HCT116 (cell line): ENCODE data around the gene CCDC9B. TPM values are rescaled to one million over a fixed set of nuclear protein-coding genes. Genes with fewer than 3 reads are reported as not detected.

Experiments used
- ATAC-seq: fragments of 200-7000 bp; cut with Tn5 transposase; 2 replicates; pipeline ENCODE4 v1.9.1; 2020; ENCODE audit warnings: mild to moderate bottlenecking, moderate library complexity
- BruUV-seq: library from RNA; stranded (reverse); fragments of 400-500 nt; replicated peaks from 2 replicates; lab custom pipeline; 2021; lab: Mats Ljungman, UMichigan
- CTCF ChIA-PET: fragments of 300-600 bp; sonication (Branson Sonifier 250); formaldehyde crosslinking; loops from one replicate; lab custom pipeline; 2021; ENCODE audit warnings: antibody characterized with exemption; lab: Charles Lee
- POLR2A ChIA-PET: fragments of 300-600, 350-600 bp; sonication (Branson Sonifier 250); formaldehyde crosslinking; loops from one replicate; lab custom pipeline; 2021; ENCODE audit warnings: antibody characterized with exemption; lab: Charles Lee
- RAD21 ChIA-PET, 2 experiments: fragments of 300-600 bp; sonication (Branson Sonifier 250); formaldehyde crosslinking; loops; one replicate each; lab custom pipeline; 2023; ENCODE audit warnings: low total read pairs in 2 of 2; ENCODE audit not compliant: uncharacterized antibody in 2 of 2, unreplicated experiment in 2 of 2, low non-redundant PET in 1 of 2; lab: Charles Lee
- DNase-seq: peaks from one replicate; pipeline ENCODE4 v3.0.0-alpha.2; 2010; ENCODE audit warnings: low read depth, low spot score
- H2AFZ ChIP-seq: fragments of 200-600 bp; shearing (Covaris generic), sonication (generic); 2 replicates; pipeline ENCODE4 v1.6.1; 2017; ENCODE audit warnings: low read depth, mixed run types, mixed read lengths, antibody characterized with exemption, low read length; ENCODE audit not compliant: poor library complexity, severe bottlenecking
- H3K27ac ChIP-seq: 2 replicates; pipeline ENCODE4 v1.5.1; 2012; ENCODE audit warnings: low read depth, low read length
- H3K27me3 ChIP-seq: fragments of 200-600 bp; sonication (generic); 2 replicates; pipeline ENCODE4 v1.6.1; 2016; ENCODE audit warnings: mixed run types, low read length, mixed read lengths; ENCODE audit not compliant: insufficient read depth
- H3K36me3 ChIP-seq, 2 experiments: fragments of 200-500 bp in 1 of 2; fragments of 200-600 bp in 1 of 2; sonication (Bioruptor generic) in 1 of 2; sonication (generic) in 1 of 2; 2 replicates each; pipeline versions ENCODE4 v1.5.1 to v1.6.1; 2014 to 2016; ENCODE audit warnings: low read length in 2 of 2, inconsistent platforms in 1 of 2, mixed read lengths in 1 of 2, mixed run types in 1 of 2; ENCODE audit not compliant: insufficient read depth in 2 of 2, control insufficient read depth in 1 of 2
- H3K4me1 ChIP-seq, 2 experiments: fragments of 200-600 bp in 1 of 2; sonication (generic) in 1 of 2; 2 replicates each; pipeline versions ENCODE4 v1.5.1 to v1.6.1; 2012 to 2017; ENCODE audit warnings: low read length in 2 of 2, inconsistent platforms in 1 of 2, mild to moderate bottlenecking in 1 of 2, mixed read lengths in 1 of 2, mixed run types in 1 of 2, moderate library complexity in 1 of 2; ENCODE audit not compliant: insufficient read depth in 2 of 2, control insufficient read depth in 1 of 2
- H3K4me2 ChIP-seq: fragments of 200-600 bp; sonication (generic); 2 replicates; pipeline ENCODE4 v1.6.1; 2017; ENCODE audit warnings: mixed run types, low read length, mixed read lengths
- H3K4me3 ChIP-seq, 2 experiments: fragments of 200-600 bp in 1 of 2; sonication (generic) in 1 of 2; replicated peaks in 1 of 2; 2 replicates each; pipeline ENCODE4 v1.5.1; 2011 to 2016; ENCODE audit warnings: low read length in 2 of 2, control low read depth in 1 of 2, low read depth in 1 of 2, mild to moderate bottlenecking in 1 of 2, mixed read lengths in 1 of 2, mixed run types in 1 of 2
- H3K79me2 ChIP-seq: fragments of 200-600 bp; sonication (generic); 2 replicates; pipeline ENCODE4 v1.6.1; 2017; ENCODE audit warnings: mild to moderate bottlenecking, mixed run types, low read length, moderate library complexity, mixed read lengths; ENCODE audit not compliant: insufficient read depth
- H3K9ac ChIP-seq: fragments of 200-600 bp; sonication (generic); 2 replicates; pipeline ENCODE4 v1.6.1; 2016; ENCODE audit warnings: low read length, mixed read lengths
- H3K9me2 ChIP-seq: fragments of 200-600 bp; sonication (generic), shearing (Covaris generic); 2 replicates; pipeline ENCODE4 v1.6.1; 2017; ENCODE audit warnings: mixed run types, mild to moderate bottlenecking, moderate library complexity; ENCODE audit not compliant: insufficient read depth
- H3K9me3 ChIP-seq, 2 experiments: fragments of 200-500 bp in 1 of 2; fragments of 200-600 bp in 1 of 2; sonication (Bioruptor generic) in 1 of 2; sonication (generic) in 1 of 2; 2 replicates each; pipeline ENCODE4 v1.6.1; 2014 to 2017; ENCODE audit warnings: low read length in 2 of 2, mixed read lengths in 2 of 2, inconsistent platforms in 1 of 2, low read depth in 1 of 2, mild to moderate bottlenecking in 1 of 2, mixed run types in 1 of 2, moderate library complexity in 1 of 2; ENCODE audit not compliant: control insufficient read depth in 1 of 2, insufficient read depth in 1 of 2
- H4K20me1 ChIP-seq: fragments of 200-600 bp; sonication (generic), shearing (Covaris generic); 2 replicates; pipeline ENCODE4 v1.6.1; 2017; ENCODE audit warnings: mixed run types, mild to moderate bottlenecking, moderate library complexity; ENCODE audit not compliant: insufficient read depth
- CBX3 ChIP-seq: IDR thresholded peaks from 2 replicates; pipeline ENCODE4 v1.6.1; 2012; ENCODE audit warnings: low read depth
- CEBPB ChIP-seq: IDR thresholded peaks from 2 replicates; pipeline ENCODE4 v1.6.1; 2012; ENCODE audit warnings: low read depth
- EGR1 ChIP-seq: IDR thresholded peaks from 2 replicates; pipeline ENCODE4 v1.6.1; 2012; ENCODE audit warnings: low read depth
- ELF1 ChIP-seq: IDR thresholded peaks from 2 replicates; pipeline ENCODE4 v1.6.1; 2012; ENCODE audit warnings: low read depth, borderline replicate concordance
- FOSL1 ChIP-seq: IDR thresholded peaks from 2 replicates; pipeline ENCODE4 v1.6.1; 2012; ENCODE audit warnings: low read depth
- MAX ChIP-seq: IDR thresholded peaks from 2 replicates; pipeline ENCODE4 v1.6.1; 2012
- POLR2A ChIP-seq: IDR thresholded peaks from 2 replicates; pipeline ENCODE4 v1.7.0; 2011; ENCODE audit warnings: borderline replicate concordance; ENCODE audit not compliant: insufficient read depth, insufficient read length; ENCODE audit errors: extremely low read depth
- POLR2AphosphoS5 ChIP-seq: IDR thresholded peaks from 2 replicates; pipeline ENCODE4 v1.6.1; 2011; ENCODE audit warnings: mild to moderate bottlenecking, low read depth, low read length, moderate library complexity
- RAD21 ChIP-seq: IDR thresholded peaks from 2 replicates; pipeline ENCODE4 v1.6.1; 2012; ENCODE audit warnings: low read depth, mild to moderate bottlenecking
- SIN3A ChIP-seq: IDR thresholded peaks from 2 replicates; pipeline ENCODE4 v1.6.1; 2012; ENCODE audit warnings: low read depth
- TCF7L2 ChIP-seq: IDR thresholded peaks from 2 replicates; pipeline ENCODE4 v1.7.0; 2011; ENCODE audit warnings: borderline replicate concordance, inconsistent platforms; ENCODE audit not compliant: insufficient read depth, insufficient read length; ENCODE audit errors: extremely low read depth
- YY1 ChIP-seq: IDR thresholded peaks from 2 replicates; pipeline ENCODE4 v1.6.1; 2011; ENCODE audit warnings: low read length, low read depth, moderate library complexity, mild to moderate bottlenecking; ENCODE audit not compliant: insufficient replicate concordance; ENCODE audit errors: extremely low read depth
- ZFX ChIP-seq: fragments of 450-650 bp; IDR thresholded peaks from 2 replicates; pipeline ENCODE4 v1.6.1; 2017
- ZNF274 ChIP-seq: fragments of 200-500 bp; sonication (Bioruptor generic); IDR thresholded peaks from 2 replicates; pipeline ENCODE4 v1.6.1; 2014; ENCODE audit warnings: mild to moderate bottlenecking, low read depth, low read length, inconsistent platforms
- intact Hi-C: fragments of 100-400 bp; cut with micrococcal nuclease; formaldehyde crosslinking; loops from 2 replicates; pipeline ENCODE4 v1.10.0; 2022
- total RNA-seq: library from RNA; stranded (reverse); gene quantifications from one replicate; pipeline ENCODE4 v1.2.1, GENCODE V29; 2021; ENCODE audit not compliant: unreplicated experiment
- TF ChIP-seq, protein P1 (sequence below), 3 experiments: fragments of 200-600 bp in 1 of 3; sonication (generic) in 1 of 3; IDR thresholded peaks in 2 of 3; conservative IDR thresholded peaks in 1 of 3; 2 replicates each; pipeline ENCODE4 v1.5.1; 2012 to 2017; ENCODE audit warnings: low read depth in 2 of 3, low read length in 2 of 3, antibody characterized with exemption in 1 of 3, borderline replicate concordance in 1 of 3, control low read depth in 1 of 3, mild to moderate bottlenecking in 1 of 3, mixed read lengths in 1 of 3, mixed run types in 1 of 3, moderate library complexity in 1 of 3; ENCODE audit not compliant: insufficient read depth in 1 of 3
- TF ChIP-seq, protein P2 (sequence below): IDR thresholded peaks from 2 replicates; pipeline ENCODE4 v1.6.1; 2011; ENCODE audit warnings: mild to moderate bottlenecking, low read length, moderate library complexity; ENCODE audit not compliant: insufficient replicate concordance; ENCODE audit errors: extremely low read depth

CCDC9B gene
- total RNA-seq, 1 experiment from 2014 or later = 15.6 TPM

DNA sequence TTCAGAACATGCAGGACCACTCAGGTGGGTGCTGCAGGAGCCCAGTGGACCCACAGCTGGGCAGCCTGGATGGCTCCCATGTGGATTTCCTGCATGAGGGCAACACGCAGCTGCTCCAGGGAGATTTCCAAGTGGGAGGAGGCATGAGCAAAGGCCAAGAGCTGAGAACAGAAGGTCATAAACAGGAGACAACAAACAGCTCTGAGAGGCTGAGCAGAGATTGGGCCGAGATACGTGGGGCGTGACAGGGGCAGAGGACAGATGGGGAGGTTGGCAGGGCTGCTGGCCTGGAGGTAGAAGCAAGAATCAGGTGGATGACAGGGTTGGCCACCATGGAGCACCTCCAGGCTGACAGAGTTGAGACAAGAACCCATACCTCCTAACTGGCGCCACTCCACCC is 13.0 kb upstream of the CCDC9B start:
- CTCF ChIA-PET = interaction anchor here (1.4 to 5.2 kb wide), 2 partner anchors 10 to 13 kb away, joined by 4 to 22 read pairs; partner anchors contain the start of gene CCDC9B
- POLR2A ChIA-PET = no interaction called here
- no peak overlapping the region for H3K4me3 ChIP-seq
- H3K9me2 ChIP-seq = no peaks in the 10 kb centered on the region
- TF ChIP-seq RAD21 (no peak), TCF7L2 (no peak), SIN3A (no peak), ZFX (no peak), ELF1 (no peak), EGR1 (no peak), POLR2AphosphoS5 (no peak), POLR2A (no peak), CBX3 (no peak), CEBPB (no peak), MAX (no peak), ZNF274 (no peak), FOSL1 (no peak), YY1 (no peak)
- TF ChIP-seq, protein P1, sequence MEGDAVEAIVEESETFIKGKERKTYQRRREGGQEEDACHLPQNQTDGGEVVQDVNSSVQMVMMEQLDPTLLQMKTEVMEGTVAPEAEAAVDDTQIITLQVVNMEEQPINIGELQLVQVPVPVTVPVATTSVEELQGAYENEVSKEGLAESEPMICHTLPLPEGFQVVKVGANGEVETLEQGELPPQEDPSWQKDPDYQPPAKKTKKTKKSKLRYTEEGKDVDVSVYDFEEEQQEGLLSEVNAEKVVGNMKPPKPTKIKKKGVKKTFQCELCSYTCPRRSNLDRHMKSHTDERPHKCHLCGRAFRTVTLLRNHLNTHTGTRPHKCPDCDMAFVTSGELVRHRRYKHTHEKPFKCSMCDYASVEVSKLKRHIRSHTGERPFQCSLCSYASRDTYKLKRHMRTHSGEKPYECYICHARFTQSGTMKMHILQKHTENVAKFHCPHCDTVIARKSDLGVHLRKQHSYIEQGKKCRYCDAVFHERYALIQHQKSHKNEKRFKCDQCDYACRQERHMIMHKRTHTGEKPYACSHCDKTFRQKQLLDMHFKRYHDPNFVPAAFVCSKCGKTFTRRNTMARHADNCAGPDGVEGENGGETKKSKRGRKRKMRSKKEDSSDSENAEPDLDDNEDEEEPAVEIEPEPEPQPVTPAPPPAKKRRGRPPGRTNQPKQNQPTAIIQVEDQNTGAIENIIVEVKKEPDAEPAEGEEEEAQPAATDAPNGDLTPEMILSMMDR (IDR thresholded peaks at IDR 0.05 in 2 of 3, conservative IDR thresholded peaks at IDR 0.05 in 1 of 3; ENCODE audit: borderline replicate concordance in 1 of 3, insufficient read depth in 1 of 3, low read depth in 2 of 3, low read length in 2 of 3) = no peak
- TF ChIP-seq, protein P2, sequence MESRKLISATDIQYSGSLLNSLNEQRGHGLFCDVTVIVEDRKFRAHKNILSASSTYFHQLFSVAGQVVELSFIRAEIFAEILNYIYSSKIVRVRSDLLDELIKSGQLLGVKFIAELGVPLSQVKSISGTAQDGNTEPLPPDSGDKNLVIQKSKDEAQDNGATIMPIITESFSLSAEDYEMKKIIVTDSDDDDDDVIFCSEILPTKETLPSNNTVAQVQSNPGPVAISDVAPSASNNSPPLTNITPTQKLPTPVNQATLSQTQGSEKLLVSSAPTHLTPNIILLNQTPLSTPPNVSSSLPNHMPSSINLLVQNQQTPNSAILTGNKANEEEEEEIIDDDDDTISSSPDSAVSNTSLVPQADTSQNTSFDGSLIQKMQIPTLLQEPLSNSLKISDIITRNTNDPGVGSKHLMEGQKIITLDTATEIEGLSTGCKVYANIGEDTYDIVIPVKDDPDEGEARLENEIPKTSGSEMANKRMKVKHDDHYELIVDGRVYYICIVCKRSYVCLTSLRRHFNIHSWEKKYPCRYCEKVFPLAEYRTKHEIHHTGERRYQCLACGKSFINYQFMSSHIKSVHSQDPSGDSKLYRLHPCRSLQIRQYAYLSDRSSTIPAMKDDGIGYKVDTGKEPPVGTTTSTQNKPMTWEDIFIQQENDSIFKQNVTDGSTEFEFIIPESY = no peak
- no TSS peak for BruUV-seq
- intact Hi-C loops = no loop called here
- RAD21 ChIA-PET = no interaction called here
- no peak overlapping the region; the same call in 1 of the 2 replicates for H3K27ac ChIP-seq
- no peaks in the 10 kb centered on the region for H3K36me3 ChIP-seq
- no peaks in the 10 kb centered on the region for H3K79me2 ChIP-seq
- H3K9me3 ChIP-seq = no peaks in the 10 kb centered on the region
- peak overlapping the region; percentile 46 for H3K4me2 ChIP-seq
- no peaks in the 10 kb centered on the region for H3K27me3 ChIP-seq
- H2AFZ ChIP-seq = no peak overlapping the region
- H3K9ac ChIP-seq = no peak overlapping the region
- H3K4me1 ChIP-seq = peaks cover 13 to 29% of the 10 kb centered on the region in 2 experiments
- no peaks in the 10 kb centered on the region for H4K20me1 ChIP-seq
- DNase-seq (no peak), ATAC-seq (no peak)
